HG02763 (cell line): ENCODE measurements around the gene XPO4.
"Not testable (repeated sequence)": the region's sequence is repeated elsewhere in the genome, so short reads cannot be mapped to it uniquely, and the experiment has no call there.

Experiments used
- ATAC-seq: cut with Tn5 transposase; IDR thresholded peaks from one replicate; pipeline ENCODE4 v1.9.1; 2021; ENCODE audit warnings: mild to moderate bottlenecking, moderate library complexity; ENCODE audit not compliant: unreplicated experiment

The XPO4 gene

GRCh38 chr13:20902438-20903163 is at the start of gene XPO4:
TSS of gene XPO4 (minus strand) at chr13:20902746. CDS start at chr13:20902738, 8 bp downstream.
- peak; percentile 96 for ATAC-seq

- not testable (repeated sequence) for ATAC-seq
Observed at GRCh38 chr13:20948001-20948400, 45.5 kb upstream of the XPO4 start.

DNA sequence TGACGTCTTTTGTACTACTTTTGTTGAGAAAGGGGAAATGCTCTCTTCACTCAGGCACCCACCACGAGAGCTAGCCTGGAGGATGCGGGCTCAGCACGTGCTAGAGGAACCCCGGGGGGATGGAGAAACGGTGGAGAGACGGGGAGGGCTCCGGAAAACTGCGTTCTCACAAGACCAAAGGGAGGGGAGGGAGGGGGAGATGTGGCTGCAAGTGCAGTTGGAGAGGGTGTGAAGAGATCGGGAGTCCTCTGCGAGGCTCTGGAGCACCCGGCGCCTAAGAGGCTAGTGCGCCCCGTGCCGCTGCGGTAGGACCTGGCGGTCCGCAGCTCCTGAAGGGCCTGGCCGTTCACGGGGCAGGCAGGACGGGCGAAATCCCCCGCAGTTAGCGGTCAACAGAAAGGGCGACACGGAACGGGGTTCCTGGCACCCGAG is 43.4 kb upstream of the XPO4 start:
- no peak for ATAC-seq

DNA sequence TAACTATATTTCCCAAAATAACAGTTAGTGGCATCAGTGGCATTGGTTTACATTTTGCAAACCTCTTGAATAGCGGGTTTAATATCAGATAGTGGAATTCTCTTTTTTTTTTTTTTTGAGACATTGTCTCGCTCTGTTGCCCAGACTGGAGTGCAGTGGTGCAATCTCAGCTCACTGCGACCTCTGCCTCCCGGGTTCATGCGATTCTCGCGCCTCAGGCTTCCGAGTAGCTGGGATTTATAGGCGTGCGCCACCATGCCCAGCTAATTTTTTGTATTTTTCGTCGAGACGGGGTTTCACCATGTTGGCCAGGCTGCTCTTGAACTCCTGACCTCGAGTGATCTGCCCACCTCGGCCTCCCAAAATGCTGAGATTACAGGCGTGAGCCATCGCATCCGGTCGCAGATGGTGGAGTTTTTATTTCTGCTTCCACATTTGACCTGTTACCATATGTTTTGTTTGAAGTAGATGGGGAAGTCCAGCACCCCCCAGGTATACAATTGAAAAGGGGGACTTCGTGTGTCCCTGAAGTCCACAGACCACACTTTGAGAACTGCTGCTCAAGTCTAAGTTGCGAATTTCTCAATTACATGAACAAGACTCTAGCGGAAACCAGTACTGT is 40.5 kb upstream of the XPO4 start:
- no peak for ATAC-seq

- not testable (repeated sequence) for ATAC-seq
Observed at GRCh38 chr13:20940511-20940910, 38.0 kb upstream of the XPO4 start.

DNA sequence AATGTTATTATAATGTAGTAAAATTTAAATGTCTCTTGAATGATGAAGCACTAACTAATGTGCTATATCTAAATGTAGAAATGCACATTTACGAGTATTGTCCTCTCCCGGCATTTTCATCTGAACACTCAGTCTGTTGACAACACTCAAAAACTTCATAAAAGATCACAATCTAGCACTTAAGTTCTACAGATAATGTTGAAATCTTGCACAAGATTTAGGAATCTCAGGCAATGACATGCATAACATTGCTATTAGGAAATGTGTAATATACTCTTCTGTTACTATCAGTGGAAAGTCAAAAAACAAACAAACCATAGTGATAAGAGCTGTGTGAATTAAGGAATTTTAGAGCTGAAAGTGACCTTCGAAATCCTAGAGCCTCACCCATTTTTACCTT is 37.5 kb upstream of the XPO4 start:
- ATAC-seq, result no peak

DNA sequence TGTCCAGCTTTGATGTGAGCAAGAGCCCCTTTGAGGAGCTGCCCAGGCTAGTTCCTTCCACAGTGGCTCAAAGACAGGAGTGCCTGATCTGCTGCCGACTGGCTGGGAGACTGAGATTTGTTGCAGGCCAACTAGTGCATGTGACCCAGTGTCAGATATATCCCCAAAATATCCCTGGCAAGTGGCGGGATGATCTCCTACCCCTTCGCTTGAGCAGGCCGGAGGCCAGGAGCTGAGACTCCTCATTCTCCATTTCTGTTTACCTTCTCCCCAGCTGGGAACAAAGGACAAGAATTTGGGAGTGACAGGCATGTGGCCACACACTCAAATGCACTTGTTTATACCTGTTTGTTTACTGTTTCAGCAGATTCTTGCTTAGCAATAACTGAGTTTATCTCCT is 37.1 kb upstream of the XPO4 start:
- ATAC-seq, result no peak

DNA sequence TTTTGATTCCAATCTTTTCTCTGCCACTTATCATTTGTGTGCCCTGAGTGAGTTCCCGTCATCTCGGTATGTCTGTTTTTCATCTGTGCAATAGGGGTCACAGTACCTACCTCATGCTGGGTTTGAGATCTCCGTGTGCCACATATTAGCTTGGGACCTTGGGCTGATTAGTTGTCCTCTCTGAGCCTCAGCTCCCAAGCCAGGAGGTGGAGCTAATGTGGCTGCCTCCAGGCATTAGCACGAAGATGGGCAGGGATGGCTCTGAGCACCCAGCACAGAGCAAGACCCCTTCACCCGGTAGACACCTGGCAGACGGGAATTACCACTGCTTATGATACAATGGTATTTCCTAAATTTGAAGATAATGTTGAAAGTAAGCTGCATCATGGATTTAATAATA is 35.8 kb upstream of the XPO4 start:
- ATAC-seq, result no peak

DNA sequence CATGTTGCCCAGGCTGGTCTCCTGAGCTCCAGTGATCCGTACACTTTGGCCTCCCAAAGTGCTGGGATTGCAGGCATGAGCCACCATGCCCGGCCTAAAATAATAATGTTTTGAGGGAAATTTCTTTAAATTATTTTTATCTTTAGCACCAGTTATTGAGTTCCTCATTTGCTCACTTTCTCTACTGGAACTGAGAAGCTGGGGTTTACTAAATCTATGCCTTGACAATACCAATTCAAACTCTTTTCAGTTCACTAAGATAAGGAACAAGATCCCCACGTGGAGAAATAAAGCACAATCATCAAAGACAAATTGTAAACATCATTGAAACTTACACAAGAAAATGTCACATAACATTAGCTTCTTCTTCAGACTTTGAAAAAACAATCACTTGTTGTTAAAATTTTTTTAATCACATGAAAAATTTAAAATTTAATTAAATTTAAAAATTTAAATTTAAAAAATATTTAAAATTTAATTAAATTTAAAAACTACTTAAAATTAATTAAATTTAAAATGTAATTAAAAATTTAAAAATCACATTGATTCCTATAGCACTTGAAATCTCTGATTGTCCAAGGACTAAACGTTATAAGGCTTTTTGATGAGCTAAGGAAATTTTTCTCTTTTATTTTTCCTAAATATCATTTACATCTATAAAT is 25.2 kb upstream of the XPO4 start:
- no peak for ATAC-seq

DNA sequence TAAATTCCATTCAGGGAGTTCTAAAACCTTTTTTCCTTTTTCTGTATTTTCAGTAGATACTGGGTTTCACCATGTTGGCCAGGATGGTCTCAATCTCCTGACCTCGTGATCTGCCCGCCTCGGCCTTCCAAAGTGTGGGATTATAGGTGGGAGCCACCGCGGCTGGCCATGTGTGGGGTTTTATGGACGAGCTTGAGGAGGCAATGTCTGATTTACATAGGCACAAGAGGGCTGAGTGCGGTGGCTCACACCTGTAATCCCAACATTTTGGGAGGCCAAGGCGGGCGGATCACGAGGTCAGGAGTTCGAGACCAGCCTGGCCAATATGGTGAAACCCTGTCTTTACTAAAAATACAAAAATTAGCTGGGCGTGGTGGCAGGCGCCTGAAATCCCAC is 22.8 kb upstream of the XPO4 start:
- not testable (repeated sequence) for ATAC-seq

GRCh38 chr13:20924758-20925394 is 22.3 kb upstream of the XPO4 start:
- no peak for ATAC-seq

GRCh38 chr13:20923272-20923671 is 20.7 kb upstream of the XPO4 start:
- ATAC-seq, result no peak

DNA sequence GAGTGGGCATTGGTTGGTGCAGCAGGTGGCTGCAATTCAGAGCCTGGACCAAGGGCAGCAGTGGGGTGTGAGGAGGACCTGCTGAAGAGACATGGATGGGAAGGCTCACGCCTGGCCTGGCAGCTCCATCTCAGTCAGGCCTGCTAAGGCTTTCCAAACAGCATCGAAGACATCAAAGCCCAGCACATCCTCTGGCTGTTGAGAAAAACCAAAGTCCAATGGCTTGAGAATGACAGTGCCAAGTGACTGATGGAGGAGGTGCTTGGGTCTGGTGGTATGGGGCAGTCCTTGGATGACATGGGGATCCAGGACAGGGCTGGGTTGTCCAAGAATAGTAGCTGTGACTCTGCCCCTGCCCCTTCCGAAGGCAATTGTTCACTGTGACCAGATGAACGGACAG is 19.0 kb upstream of the XPO4 start:
- no peak for ATAC-seq

DNA sequence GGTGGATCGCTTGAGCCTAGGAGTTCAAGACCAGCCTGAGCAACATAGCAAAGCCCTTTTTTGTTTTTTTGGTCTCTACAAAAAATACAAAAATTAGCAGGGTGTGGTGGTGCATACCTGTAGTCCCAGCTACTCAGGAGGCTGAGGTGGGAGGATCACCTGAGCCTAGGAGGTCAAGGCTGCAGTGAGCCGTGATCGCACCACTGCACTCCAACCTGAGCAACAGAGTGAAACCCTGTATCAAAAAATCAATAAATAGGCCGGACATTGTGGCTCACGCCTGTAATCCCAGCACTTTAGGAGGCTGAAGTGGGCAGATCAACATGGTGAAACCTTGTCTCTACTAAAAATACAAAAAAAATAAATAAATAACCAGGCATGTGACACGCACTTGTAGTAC is 13.1 kb upstream of the XPO4 start:
- ATAC-seq, result not testable (repeated sequence)

DNA sequence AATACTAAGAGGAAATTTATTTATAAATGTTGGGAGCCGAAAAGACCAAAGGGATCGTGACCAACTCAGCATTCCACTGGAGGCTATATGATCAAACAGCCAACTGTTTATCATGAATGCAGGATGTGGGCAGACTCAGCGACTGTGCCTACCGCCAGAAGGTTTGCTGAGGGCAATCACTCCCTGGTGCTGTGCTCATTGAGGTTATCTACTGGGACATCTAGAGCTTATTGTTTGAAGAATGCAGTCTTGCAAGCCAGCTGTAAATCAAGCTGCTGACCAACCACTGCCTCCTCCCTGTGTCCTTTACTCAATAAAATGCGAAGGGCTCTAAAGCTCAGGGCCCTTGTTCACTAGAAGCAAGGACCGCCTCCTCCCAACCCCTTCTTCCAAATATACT is 8.5 kb upstream of the XPO4 start:
- ATAC-seq, result no peak

DNA sequence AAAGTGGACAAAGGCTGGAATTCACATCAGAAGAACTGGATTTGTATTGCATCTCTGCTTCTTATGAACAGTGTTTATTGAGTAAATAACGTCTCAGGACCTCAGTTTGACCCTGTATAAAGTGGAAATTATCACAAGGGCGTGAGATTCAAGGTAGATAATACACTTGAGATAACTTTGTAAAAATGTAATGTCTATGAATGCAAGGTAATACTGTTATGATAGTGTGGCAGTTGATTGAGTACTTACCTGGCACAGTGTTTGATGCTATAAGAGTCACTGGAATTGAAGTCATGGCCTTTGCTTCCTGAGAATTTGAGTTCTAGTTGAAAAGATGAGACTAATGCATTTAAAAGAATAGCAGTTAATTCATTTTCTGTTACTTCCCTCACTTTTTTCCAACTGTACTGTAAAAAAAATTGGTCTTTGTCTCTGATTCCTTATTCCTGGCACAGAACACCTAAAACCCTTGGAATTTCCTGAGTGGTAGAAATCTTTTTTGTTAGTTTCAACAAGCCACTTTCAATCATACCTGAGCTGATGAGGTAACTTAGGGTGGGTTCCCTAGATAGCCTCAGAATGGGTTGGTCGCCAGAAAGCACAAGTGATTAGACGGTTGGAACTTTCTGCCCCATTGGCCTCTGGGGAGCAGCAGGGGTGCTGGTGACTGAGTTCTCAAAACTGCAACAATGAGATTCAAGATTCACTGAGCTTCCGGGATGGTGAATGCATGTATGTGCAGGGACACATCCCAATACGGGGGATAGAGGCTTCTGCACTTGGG is 6.4 kb upstream of the XPO4 start:
- no peak for ATAC-seq

DNA sequence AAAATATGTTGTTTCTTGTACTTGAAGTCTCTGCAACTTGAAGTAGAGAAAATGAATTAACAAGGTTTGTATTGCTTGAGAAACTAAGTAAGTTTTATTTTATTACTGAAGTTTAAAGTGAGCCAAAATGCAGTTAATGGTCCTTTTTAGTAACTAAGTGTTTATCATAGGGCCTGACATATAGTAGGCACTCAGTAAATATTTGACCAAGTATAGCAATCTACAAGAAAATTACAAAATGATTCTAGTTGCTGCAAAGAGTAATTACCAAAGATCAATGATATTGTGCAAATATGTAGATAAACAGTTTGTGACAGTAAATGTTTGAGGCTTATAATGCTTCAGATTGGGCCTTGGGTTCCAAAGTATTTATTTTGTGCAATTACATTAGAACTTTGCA is 2.4 kb upstream of the XPO4 start:
- no peak for ATAC-seq

DNA sequence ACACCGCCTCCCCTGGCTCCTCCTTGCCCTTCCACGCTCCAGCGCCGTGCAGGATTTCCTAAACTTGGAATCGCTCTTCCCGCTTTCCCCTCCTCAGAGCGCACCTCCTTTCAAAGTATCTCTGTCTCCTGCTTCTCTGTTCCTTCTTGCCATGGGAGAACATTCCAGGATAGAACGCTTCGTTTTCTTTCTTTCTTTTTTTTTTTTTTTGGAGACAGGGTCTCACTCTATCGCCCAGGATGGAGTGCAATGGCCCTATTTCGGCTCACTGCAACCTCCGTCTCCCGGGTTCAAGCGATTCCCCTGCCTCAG is 574 bp upstream of the XPO4 start:
- ATAC-seq, result no peak

- peak; percentile 26 for ATAC-seq
Observed at GRCh38 chr13:20901668-20902437, 693 bp downstream of the XPO4 start.

DNA sequence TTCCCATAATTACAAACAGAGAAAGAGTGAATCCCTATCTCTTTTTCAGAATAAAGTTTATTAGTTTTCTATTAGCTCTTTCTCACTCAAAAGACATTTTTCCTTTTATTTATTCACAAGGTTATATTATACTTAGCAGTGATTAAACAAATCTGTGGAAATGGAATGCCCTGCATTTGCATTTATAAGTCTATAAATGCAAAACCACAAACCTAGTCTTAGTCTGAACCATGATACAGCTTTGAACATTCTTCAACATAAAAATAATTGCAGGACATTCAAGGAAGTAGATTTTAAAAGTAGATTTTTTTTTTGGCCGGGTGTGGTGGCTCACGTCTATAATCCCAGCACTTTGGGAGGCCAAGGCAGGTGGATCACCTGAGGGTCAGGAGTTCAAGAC is 8.3 kb downstream of the XPO4 start:
- no peak for ATAC-seq
